ENCODE data around the gene ARID1A. TPM values are rescaled to one million over a fixed set of nuclear protein-coding genes. Genes with fewer than 3 reads are reported as not detected.
A peak's percentile ranks its signal among the peaks of the same experiment; 100 is the strongest.

Gene ARID1A
- total RNA-seq, 4 donors from 2014 or later, result 36.8 to 76.2 (median 44.5) TPM

GRCh38 chr1:26779098-26779668 lies 83.4 kb downstream of the ARID1A start:
- 79% methylated on average over 2 of the region's 11 CpGs for WGBS
- Histone ChIP-seq H3K27me3 (no peaks in the 10 kb centered on the region), H3K36me3 (peaks cover 52 to 80% (median 71%) of the 10 kb centered on the region in 4 donors), H3K9me3 (no peaks in the 10 kb centered on the region), H3K4me1 (peaks cover 32 to 47% (median 41%) of the 10 kb centered on the region in 4 donors), H3K4me3 (no peak overlapping the region), H3K27ac (replicated peaks in 1 of 4) (no peak overlapping the region)
- no peak for DNase-seq (ENCODE audit: extremely low spot score)
- intact Hi-C loops (cut with DNase I), result no loop called here
- no peak for TF ChIP-seq CTCF (IDR thresholded peaks at IDR 0.05)
- TF ChIP-seq EP300 (IDR thresholded peaks at IDR 0.05), result no peak
- TF ChIP-seq POLR2A (IDR thresholded peaks at IDR 0.05; ENCODE audit: low read depth), result no peak
- no peak for TF ChIP-seq POLR2AphosphoS5 (IDR thresholded peaks at IDR 0.05)

DNA sequence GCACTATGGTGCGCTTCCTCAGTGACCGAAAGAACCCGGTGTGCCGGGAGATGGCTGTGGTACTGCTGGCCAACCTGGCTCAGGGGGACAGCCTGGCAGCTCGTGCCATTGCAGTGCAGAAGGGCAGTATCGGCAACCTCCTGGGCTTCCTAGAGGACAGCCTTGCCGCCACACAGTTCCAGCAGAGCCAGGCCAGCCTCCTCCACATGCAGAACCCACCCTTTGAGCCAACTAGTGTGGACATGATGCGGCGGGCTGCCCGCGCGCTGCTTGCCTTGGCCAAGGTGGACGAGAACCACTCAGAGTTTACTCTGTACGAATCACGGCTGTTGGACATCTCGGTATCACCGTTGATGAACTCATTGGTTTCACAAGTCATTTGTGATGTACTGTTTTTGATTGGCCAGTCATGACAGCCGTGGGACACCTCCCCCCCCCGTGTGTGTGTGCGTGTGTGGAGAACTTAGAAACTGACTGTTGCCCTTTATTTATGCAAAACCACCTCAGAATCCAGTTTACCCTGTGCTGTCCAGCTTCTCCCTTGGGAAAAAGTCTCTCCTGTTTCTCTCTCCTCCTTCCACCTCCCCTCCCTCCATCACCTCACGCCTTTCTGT lies 84.6 kb downstream of the ARID1A start:
- Histone ChIP-seq H3K27me3 (no peaks in the 10 kb centered on the region), H3K27ac (replicated peaks in 1 of 4) (no peak overlapping the region), H3K4me3 (no peak overlapping the region), H3K4me1 (peaks cover 44 to 54% (median 50%) of the 10 kb centered on the region in 4 donors), H3K9me3 (no peaks in the 10 kb centered on the region), H3K36me3 (peaks cover 40 to 67% (median 58%) of the 10 kb centered on the region in 4 donors)
- intact Hi-C loops (cut with DNase I), result loop anchor here (10.0 kb wide), 1 partner anchor 56 kb away; no protein-coding TSS in a partner anchor
- DNase-seq (ENCODE audit: extremely low spot score), result no peak
- WGBS, result 91% methylated on average over 21 of the region's 21 CpGs
- TF ChIP-seq POLR2A (IDR thresholded peaks at IDR 0.05; ENCODE audit: low read depth) (no peak), CTCF (IDR thresholded peaks at IDR 0.05) (no peak), EP300 (IDR thresholded peaks at IDR 0.05) (no peak), POLR2AphosphoS5 (IDR thresholded peaks at IDR 0.05) (no peak)

DNA sequence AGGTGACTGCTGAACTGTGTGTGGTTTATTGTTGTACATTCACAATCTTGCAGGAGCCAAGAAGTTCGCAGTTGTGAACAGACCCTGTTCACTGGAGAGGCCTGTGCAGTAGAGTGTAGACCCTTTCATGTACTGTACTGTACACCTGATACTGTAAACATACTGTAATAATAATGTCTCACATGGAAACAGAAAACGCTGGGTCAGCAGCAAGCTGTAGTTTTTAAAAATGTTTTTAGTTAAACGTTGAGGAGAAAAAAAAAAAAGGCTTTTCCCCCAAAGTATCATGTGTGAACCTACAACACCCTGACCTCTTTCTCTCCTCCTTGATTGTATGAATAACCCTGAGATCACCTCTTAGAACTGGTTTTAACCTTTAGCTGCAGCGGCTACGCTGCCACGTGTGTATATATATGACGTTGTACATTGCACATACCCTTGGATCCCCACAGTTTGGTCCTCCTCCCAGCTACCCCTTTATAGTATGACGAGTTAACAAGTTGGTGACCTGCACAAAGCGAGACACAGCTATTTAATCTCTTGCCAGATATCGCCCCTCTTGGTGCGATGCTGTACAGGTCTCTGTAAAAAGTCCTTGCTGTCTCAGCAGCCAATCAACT lies 85.5 kb downstream of the ARID1A start:
- H3K4me3 ChIP-seq, result no peak overlapping the region
- H3K36me3 ChIP-seq, result peaks cover 39 to 58% (median 50%) of the 10 kb centered on the region in 4 donors
- intact Hi-C loops (cut with DNase I), result loop anchor here (10.0 kb wide), 1 partner anchor 57 kb away; no protein-coding TSS in a partner anchor
- no peaks in the 10 kb centered on the region for H3K27me3 ChIP-seq
- TF ChIP-seq POLR2AphosphoS5 (IDR thresholded peaks at IDR 0.05) (no peak), POLR2A (IDR thresholded peaks at IDR 0.05; ENCODE audit: low read depth) (no peak), CTCF (IDR thresholded peaks at IDR 0.05) (no peak), EP300 (IDR thresholded peaks at IDR 0.05) (no peak)
- H3K4me1 ChIP-seq, result peaks cover 49 to 57% (median 54%) of the 10 kb centered on the region in 4 donors
- 69% methylated on average over 11 of the region's 11 CpGs for WGBS
- no peak for DNase-seq (ENCODE audit: extremely low spot score)
- H3K9me3 ChIP-seq, result no peaks in the 10 kb centered on the region
- H3K27ac ChIP-seq (replicated peaks in 1 of 4), result no peak overlapping the region

DNA sequence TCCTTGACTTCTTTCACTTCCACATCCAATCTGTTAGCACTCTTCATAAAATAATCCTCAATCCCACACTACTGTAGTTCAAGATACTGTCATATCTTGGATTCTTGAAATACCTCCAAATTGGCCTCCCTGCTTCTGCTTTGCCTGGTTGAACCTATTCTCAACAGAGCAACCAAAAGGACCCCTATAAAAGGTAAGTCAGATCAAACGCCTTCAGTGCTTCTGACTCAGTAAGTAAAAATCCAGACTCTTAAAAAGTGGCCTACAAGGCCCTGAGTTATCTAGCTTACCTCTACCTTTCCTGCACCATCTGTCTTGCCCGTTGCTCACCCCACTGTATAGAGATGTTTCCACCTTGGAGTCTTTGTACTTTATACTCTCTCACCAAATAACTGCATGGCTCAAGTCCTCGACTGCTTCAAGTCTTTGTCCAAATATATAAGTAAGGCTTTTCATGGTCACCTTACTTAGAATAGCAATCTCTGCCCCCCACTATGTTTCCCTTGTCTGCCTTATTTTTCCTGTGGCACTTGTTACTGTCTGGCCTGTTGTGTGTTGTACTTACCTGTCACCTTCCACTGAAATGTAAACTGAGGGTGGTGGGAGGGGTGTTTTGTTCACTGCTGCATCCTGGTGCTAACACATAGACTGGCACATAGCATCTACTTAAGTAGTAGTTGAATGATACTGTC lies 86.9 kb downstream of the ARID1A start:
- peak overlapping the region; percentile 8 to 98 (median 94) for H3K27ac ChIP-seq (replicated peaks in 1 of 4)
- WGBS, result 57% methylated on average over 3 of the region's 3 CpGs
- TF ChIP-seq EP300 (IDR thresholded peaks at IDR 0.05) (no peak), POLR2A (IDR thresholded peaks at IDR 0.05; ENCODE audit: low read depth) (no peak), POLR2AphosphoS5 (IDR thresholded peaks at IDR 0.05) (no peak), CTCF (IDR thresholded peaks at IDR 0.05) (no peak)
- no peaks in the 10 kb centered on the region for H3K9me3 ChIP-seq
- H3K4me3 ChIP-seq, result no peak overlapping the region
- H3K27me3 ChIP-seq, result no peaks in the 10 kb centered on the region
- DNase-seq (ENCODE audit: extremely low spot score), result no peak
- intact Hi-C loops (cut with DNase I), result loop anchor here (10.0 kb wide), 1 partner anchor 58 kb away; no protein-coding TSS in a partner anchor
- peaks cover 31 to 45% (median 37%) of the 10 kb centered on the region in 4 donors for H3K36me3 ChIP-seq
- peaks cover 60 to 66% (median 63%) of the 10 kb centered on the region in 4 donors for H3K4me1 ChIP-seq

All from esophagus muscularis mucosa (tissue), 4 donors.